Liver (tissue), 9 donors: ENCODE measurements around the gene LIMD2. TPM values are rescaled to one million over a fixed set of nuclear protein-coding genes. Genes with fewer than 3 reads are reported as not detected.

Source experiments
- DNase-seq: peaks from one replicate; pipeline ENCODE4 v3.0.0-alpha.2; 2017; ENCODE audit warnings: low spot score
- H3K27ac ChIP-seq, 2 donors: one replicate each; pipeline ENCODE4 v1.7.0; 2013; ENCODE audit warnings: inconsistent platforms in 2 of 2, low read length in 2 of 2, control low read depth in 1 of 2, low read depth in 1 of 2, mild to moderate bottlenecking in 1 of 2
- H3K27me3 ChIP-seq, 4 donors: one replicate each; pipeline versions ENCODE4 v1.6.1 to v1.7.0; 2013; ENCODE audit warnings: low read length in 3 of 4, inconsistent platforms in 1 of 4, mild to moderate bottlenecking in 1 of 4, moderate library complexity in 1 of 4; ENCODE audit not compliant: control insufficient read depth in 4 of 4, insufficient read depth in 4 of 4
- H3K36me3 ChIP-seq, 4 donors: one replicate each; pipeline versions ENCODE4 v1.6.1 to v1.7.0; 2013; ENCODE audit warnings: low read length in 3 of 4, mild to moderate bottlenecking in 3 of 4, low read depth in 1 of 4, moderate library complexity in 1 of 4; ENCODE audit not compliant: control insufficient read depth in 4 of 4, insufficient read depth in 3 of 4
- H3K4me1 ChIP-seq, 4 donors: one replicate each; pipeline versions ENCODE4 v1.6.1 to v1.7.0; 2013; ENCODE audit warnings: low read length in 3 of 4, mild to moderate bottlenecking in 3 of 4, moderate library complexity in 1 of 4; ENCODE audit not compliant: control insufficient read depth in 4 of 4, insufficient read depth in 4 of 4
- H3K4me3 ChIP-seq, 3 donors: one replicate each; pipeline versions ENCODE4 v1.6.1 to v1.7.0; 2013; ENCODE audit warnings: low read length in 3 of 3, control low read depth in 1 of 3, low read depth in 1 of 3, mild to moderate bottlenecking in 1 of 3
- H3K9ac ChIP-seq, 2 donors: one replicate each; pipeline ENCODE4 v1.7.0; 2013; ENCODE audit warnings: low read length in 2 of 2, mild to moderate bottlenecking in 2 of 2, moderate library complexity in 2 of 2, control low read depth in 1 of 2, low read depth in 1 of 2
- H3K9me3 ChIP-seq, 4 donors: one replicate each; pipeline versions ENCODE4 v1.6.1 to v1.7.0; 2013; ENCODE audit warnings: low read length in 3 of 4; ENCODE audit not compliant: control insufficient read depth in 4 of 4
- EGR1 ChIP-seq, 2 donors: IDR thresholded peaks; 2 replicates each; pipeline ENCODE4 v1.6.1; 2016 to 2018; ENCODE audit warnings: antibody characterized with exemption in 2 of 2, low read depth in 2 of 2
- FOXA1 ChIP-seq: IDR thresholded peaks from 2 replicates; pipeline ENCODE4 v1.6.1; 2016; ENCODE audit warnings: antibody characterized with exemption
- FOXA2 ChIP-seq: IDR thresholded peaks from 2 replicates; pipeline ENCODE4 v1.6.1; 2016; ENCODE audit warnings: antibody characterized with exemption
- GABPA ChIP-seq, 2 donors: IDR thresholded peaks in 1 of 2; conservative IDR thresholded peaks in 1 of 2; 2 replicates each; pipeline ENCODE4 v1.6.1; 2016; ENCODE audit warnings: antibody characterized with exemption in 2 of 2, mild to moderate bottlenecking in 1 of 2, moderate library complexity in 1 of 2
- HNF4A ChIP-seq, 2 donors: conservative IDR thresholded peaks; 2 replicates each; pipeline ENCODE4 v1.6.1; 2016; ENCODE audit warnings: antibody characterized with exemption in 2 of 2, mild to moderate bottlenecking in 2 of 2
- HNF4G ChIP-seq: IDR thresholded peaks from 2 replicates; pipeline ENCODE4 v1.6.1; 2016; ENCODE audit warnings: antibody characterized with exemption
- JUND ChIP-seq, 2 donors: IDR thresholded peaks; 2 replicates each; pipeline ENCODE4 v1.6.1; 2016; ENCODE audit warnings: antibody characterized with exemption in 2 of 2
- NR2F2 ChIP-seq: IDR thresholded peaks from 2 replicates; pipeline ENCODE4 v1.6.1; 2016; ENCODE audit warnings: antibody characterized with exemption
- RAD21 ChIP-seq, 2 donors: IDR thresholded peaks; 2 replicates each; pipeline ENCODE4 v1.6.1; 2016; ENCODE audit warnings: antibody characterized with exemption in 2 of 2, mild to moderate bottlenecking in 2 of 2
- RXRA ChIP-seq, 2 donors: IDR thresholded peaks; 2 replicates each; pipeline ENCODE4 v1.6.1; 2017 to 2018; ENCODE audit warnings: antibody characterized with exemption in 2 of 2, mild to moderate bottlenecking in 1 of 2
- SP1 ChIP-seq: IDR thresholded peaks from 2 replicates; pipeline ENCODE4 v1.6.1; 2018; ENCODE audit warnings: antibody characterized with exemption, mild to moderate bottlenecking
- YY1 ChIP-seq: IDR thresholded peaks from 2 replicates; pipeline ENCODE4 v1.6.1; 2016; ENCODE audit warnings: antibody characterized with exemption, mild to moderate bottlenecking
- WGBS: extraction: QIAGEN DNeasy Blood & Tissue Kit; methylation state at CpG from one replicate; pipeline ENCODE4 v1.1.7; 2013; 5-methylcytosine and 5-hydroxymethylcytosine counted together
- polyA plus RNA-seq, 2 donors: library from polyadenylated mRNA; stranded (reverse) in 1 of 2; unstranded in 1 of 2; fragments of 200-250 nt in 1 of 2; fragments of >200 nt in 1 of 2; fragmentation: Nextera tagmentation in 1 of 2; extraction: Ambion mirVana in 1 of 2; gene quantifications; one replicate each; pipeline versions ENCODE4 v1.2.1 to v1.2.3, GENCODE V29; 2013 to 2015
- total RNA-seq, 2 donors: library from RNA; depleted of rRNA; stranded (reverse); fragments of >200 nt; gene quantifications; one replicate each; pipeline ENCODE4 v1.2.3, GENCODE V29; 2014
- TF ChIP-seq, protein P1 (sequence below): IDR thresholded peaks from 2 replicates; pipeline ENCODE4 v1.6.1; 2016; ENCODE audit warnings: antibody characterized with exemption
- TF ChIP-seq, protein P2 (sequence below): IDR thresholded peaks from 2 replicates; pipeline ENCODE4 v1.6.1; 2016; ENCODE audit warnings: antibody characterized with exemption
- TF ChIP-seq, protein P3 (sequence below): fragments of 150-350 bp; IDR thresholded peaks from 2 replicates; pipeline ENCODE4 v1.5.1; 2017; ENCODE audit warnings: improper control_type of control experiment, low read depth, low read length; ENCODE audit not compliant: missing input control
- TF ChIP-seq, protein P4 (sequence below): IDR thresholded peaks from 2 replicates; pipeline ENCODE4 v1.6.1; 2016; ENCODE audit warnings: antibody characterized with exemption, mild to moderate bottlenecking
- TF ChIP-seq, protein P5 (sequence below): IDR thresholded peaks from 2 replicates; pipeline ENCODE4 v1.6.1; 2016; ENCODE audit warnings: antibody characterized with exemption
- donor health status: healthy.
- donor health status: healthy.
- donor health status: healthy.
- donor health status: healthy.
- donor health status: healthy.

Gene LIMD2
- total and polyA plus RNA-seq, 4 donors = 5.9 to 24.2 (median 7.9) TPM

DNA sequence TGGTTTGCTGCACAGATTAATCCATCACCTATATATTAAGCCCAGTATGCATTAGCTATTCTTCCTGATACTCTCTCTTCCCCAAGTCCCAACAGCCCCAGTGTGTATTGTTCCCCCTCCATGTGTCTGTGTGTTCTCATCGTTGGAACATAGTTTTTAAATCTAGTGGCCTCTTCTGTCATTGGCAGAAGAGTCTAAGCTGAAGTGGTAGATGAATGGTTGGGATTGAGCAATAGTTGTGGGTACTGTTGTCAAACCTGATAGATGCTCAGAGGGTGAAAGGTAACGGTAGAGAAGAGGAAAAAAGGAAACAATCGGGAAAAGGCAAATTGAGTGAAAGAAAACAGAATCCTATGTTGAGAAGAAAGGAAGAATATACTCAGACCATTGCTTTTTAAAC, 47.8 kb downstream of the LIMD2 start:
- H3K27ac ChIP-seq = no peak overlapping the region
- WGBS = 65% methylated on average over 3 of the region's 3 CpGs

DNA sequence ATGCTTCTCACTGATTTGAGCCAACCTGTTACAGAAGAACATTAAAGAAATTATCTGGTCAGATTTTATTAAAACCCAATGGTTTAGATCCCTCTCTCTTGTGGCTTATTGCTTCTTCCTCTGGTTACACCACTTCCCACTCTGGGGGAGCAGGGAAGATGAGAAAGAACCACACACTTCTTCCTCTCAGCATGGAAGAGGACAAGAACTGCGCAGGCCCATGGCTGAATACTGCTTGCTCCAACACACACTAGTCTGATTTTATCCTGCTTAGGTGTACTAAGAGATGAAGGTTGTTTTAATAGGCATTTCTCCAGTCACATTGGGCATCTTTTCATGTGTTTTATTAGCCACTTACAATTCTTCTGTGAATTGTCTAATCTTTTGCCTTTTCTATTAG, 50.1 kb downstream of the LIMD2 start:
- Histone ChIP-seq H3K36me3 (peaks cover 5 to 27% (median 15%) of the 10 kb centered on the region in 4 donors), H3K27me3 (no peaks in the 10 kb centered on the region), H3K9me3 (no peaks in the 10 kb centered on the region), H3K4me1 (peaks cover 0 to 3% (median 1%) of the 10 kb centered on the region in 4 donors), H3K4me3 (no peak overlapping the region), H3K27ac (no peak overlapping the region), H3K9ac (no peak overlapping the region)
- TF ChIP-seq, protein P1, sequence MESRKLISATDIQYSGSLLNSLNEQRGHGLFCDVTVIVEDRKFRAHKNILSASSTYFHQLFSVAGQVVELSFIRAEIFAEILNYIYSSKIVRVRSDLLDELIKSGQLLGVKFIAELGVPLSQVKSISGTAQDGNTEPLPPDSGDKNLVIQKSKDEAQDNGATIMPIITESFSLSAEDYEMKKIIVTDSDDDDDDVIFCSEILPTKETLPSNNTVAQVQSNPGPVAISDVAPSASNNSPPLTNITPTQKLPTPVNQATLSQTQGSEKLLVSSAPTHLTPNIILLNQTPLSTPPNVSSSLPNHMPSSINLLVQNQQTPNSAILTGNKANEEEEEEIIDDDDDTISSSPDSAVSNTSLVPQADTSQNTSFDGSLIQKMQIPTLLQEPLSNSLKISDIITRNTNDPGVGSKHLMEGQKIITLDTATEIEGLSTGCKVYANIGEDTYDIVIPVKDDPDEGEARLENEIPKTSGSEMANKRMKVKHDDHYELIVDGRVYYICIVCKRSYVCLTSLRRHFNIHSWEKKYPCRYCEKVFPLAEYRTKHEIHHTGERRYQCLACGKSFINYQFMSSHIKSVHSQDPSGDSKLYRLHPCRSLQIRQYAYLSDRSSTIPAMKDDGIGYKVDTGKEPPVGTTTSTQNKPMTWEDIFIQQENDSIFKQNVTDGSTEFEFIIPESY = no peak
- TF ChIP-seq RXRA (IDR thresholded peaks at IDR 0.05) (no peak), GABPA (IDR thresholded peaks at IDR 0.05 in 1 of 2, conservative IDR thresholded peaks at IDR 0.05 in 1 of 2) (no peak), NR2F2 (no peak), FOXA2 (no peak), EGR1 (IDR thresholded peaks at IDR 0.05; ENCODE audit: low read depth in 2 of 2) (no peak), FOXA1 (no peak), YY1 (no peak), SP1 (no peak)
- TF ChIP-seq, protein P2, sequence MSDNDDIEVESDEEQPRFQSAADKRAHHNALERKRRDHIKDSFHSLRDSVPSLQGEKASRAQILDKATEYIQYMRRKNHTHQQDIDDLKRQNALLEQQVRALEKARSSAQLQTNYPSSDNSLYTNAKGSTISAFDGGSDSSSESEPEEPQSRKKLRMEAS = no peak
- no peak for DNase-seq
- 84% methylated on average over 1 of the region's 1 CpG for WGBS

More for the DNA sequence above, 47.8 kb downstream of the LIMD2 start:
- Histone ChIP-seq H3K4me1 (peaks cover 0 to 3% (median 1%) of the 10 kb centered on the region in 4 donors), H3K27me3 (no peaks in the 10 kb centered on the region), H3K9me3 (no peaks in the 10 kb centered on the region), H3K36me3 (peaks cover 4 to 22% (median 9%) of the 10 kb centered on the region in 4 donors), H3K4me3 (no peak overlapping the region), H3K9ac (no peak overlapping the region)
- TF ChIP-seq HNF4G = no peak
- no peak for TF ChIP-seq JUND (IDR thresholded peaks at IDR 0.05)
- no peak for TF ChIP-seq HNF4A (conservative IDR thresholded peaks at IDR 0.05)
- TF ChIP-seq EGR1 (IDR thresholded peaks at IDR 0.05; ENCODE audit: low read depth in 2 of 2) = no peak
- TF ChIP-seq RXRA (IDR thresholded peaks at IDR 0.05) = no peak
- TF ChIP-seq, protein P1 = no peak
- TF ChIP-seq NR2F2 = no peak
- TF ChIP-seq, protein P3, sequence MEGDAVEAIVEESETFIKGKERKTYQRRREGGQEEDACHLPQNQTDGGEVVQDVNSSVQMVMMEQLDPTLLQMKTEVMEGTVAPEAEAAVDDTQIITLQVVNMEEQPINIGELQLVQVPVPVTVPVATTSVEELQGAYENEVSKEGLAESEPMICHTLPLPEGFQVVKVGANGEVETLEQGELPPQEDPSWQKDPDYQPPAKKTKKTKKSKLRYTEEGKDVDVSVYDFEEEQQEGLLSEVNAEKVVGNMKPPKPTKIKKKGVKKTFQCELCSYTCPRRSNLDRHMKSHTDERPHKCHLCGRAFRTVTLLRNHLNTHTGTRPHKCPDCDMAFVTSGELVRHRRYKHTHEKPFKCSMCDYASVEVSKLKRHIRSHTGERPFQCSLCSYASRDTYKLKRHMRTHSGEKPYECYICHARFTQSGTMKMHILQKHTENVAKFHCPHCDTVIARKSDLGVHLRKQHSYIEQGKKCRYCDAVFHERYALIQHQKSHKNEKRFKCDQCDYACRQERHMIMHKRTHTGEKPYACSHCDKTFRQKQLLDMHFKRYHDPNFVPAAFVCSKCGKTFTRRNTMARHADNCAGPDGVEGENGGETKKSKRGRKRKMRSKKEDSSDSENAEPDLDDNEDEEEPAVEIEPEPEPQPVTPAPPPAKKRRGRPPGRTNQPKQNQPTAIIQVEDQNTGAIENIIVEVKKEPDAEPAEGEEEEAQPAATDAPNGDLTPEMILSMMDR = no peak
- TF ChIP-seq, protein P4, sequence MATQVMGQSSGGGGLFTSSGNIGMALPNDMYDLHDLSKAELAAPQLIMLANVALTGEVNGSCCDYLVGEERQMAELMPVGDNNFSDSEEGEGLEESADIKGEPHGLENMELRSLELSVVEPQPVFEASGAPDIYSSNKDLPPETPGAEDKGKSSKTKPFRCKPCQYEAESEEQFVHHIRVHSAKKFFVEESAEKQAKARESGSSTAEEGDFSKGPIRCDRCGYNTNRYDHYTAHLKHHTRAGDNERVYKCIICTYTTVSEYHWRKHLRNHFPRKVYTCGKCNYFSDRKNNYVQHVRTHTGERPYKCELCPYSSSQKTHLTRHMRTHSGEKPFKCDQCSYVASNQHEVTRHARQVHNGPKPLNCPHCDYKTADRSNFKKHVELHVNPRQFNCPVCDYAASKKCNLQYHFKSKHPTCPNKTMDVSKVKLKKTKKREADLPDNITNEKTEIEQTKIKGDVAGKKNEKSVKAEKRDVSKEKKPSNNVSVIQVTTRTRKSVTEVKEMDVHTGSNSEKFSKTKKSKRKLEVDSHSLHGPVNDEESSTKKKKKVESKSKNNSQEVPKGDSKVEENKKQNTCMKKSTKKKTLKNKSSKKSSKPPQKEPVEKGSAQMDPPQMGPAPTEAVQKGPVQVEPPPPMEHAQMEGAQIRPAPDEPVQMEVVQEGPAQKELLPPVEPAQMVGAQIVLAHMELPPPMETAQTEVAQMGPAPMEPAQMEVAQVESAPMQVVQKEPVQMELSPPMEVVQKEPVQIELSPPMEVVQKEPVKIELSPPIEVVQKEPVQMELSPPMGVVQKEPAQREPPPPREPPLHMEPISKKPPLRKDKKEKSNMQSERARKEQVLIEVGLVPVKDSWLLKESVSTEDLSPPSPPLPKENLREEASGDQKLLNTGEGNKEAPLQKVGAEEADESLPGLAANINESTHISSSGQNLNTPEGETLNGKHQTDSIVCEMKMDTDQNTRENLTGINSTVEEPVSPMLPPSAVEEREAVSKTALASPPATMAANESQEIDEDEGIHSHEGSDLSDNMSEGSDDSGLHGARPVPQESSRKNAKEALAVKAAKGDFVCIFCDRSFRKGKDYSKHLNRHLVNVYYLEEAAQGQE = no peak
- TF ChIP-seq YY1 = no peak
- TF ChIP-seq, protein P5, sequence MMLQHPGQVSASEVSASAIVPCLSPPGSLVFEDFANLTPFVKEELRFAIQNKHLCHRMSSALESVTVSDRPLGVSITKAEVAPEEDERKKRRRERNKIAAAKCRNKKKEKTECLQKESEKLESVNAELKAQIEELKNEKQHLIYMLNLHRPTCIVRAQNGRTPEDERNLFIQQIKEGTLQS = no peak
- no peak for TF ChIP-seq FOXA1
- TF ChIP-seq RAD21 (IDR thresholded peaks at IDR 0.05) = no peak
- no peak for TF ChIP-seq FOXA2
- no peak for DNase-seq
